ENCODE results near the gene SETD7. TPM values are rescaled to one million over a fixed set of nuclear protein-coding genes. Genes with fewer than 3 reads are reported as not detected.

SETD7 gene
- total RNA-seq, 1 experiment from 2014 or later = 29.6 TPM

DNA sequence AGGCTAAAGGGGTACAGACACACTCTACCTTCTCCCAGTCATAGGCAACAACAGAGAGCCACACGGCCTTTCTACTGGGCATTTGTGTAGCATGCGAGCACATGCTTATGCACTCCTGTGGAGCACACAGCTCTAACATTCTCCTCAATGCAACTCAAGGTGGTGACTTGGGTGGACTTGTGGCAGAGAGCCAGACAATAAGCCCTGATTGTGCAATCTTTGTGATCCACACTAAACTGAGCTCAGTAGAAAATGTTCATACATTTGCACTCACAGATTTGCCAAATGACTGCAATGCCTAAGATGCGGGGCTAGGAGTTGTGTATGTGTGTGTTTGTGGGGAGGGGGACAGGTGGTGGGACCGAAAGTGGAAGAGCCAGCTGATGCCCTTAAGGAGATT is 31.4 kb upstream of the SETD7 start:
- POLR2A ChIA-PET (ENCODE audit: unreplicated experiment) = no interaction called here
- no peaks in the 10 kb centered on the region for H3F3A ChIP-seq (ENCODE audit: low read length, unreplicated experiment)
- no peak overlapping the region for H3K9ac ChIP-seq (ENCODE audit: low read length)
- no peak overlapping the region for H2AFZ ChIP-seq (ENCODE audit: low read length)
- intact Hi-C loops (cut with micrococcal nuclease) = no loop called here
- H3K27me3 ChIP-seq (ENCODE audit: low read length) = no peaks in the 10 kb centered on the region
- H3K36me3 ChIP-seq (ENCODE audit: low read depth, low read length) = no peaks in the 10 kb centered on the region
- no TSS peak for BruUV-seq (replicated peaks)
- no peaks in the 10 kb centered on the region for H3K4me1 ChIP-seq (ENCODE audit: insufficient read depth, low read length)
- ATAC-seq (no peak), DNase-seq (no peak)
- no peak overlapping the region for H3K4me2 ChIP-seq (ENCODE audit: low read length)
- CTCF ChIA-PET = no interaction called here
- no peaks in the 10 kb centered on the region for H3K9me3 ChIP-seq (ENCODE audit: low read length)
- no peak overlapping the region for H3K4me3 ChIP-seq (ENCODE audit: low read length)
- no peak overlapping the region for H3K27ac ChIP-seq (ENCODE audit: low read length)
- no peaks in the 10 kb centered on the region for H3K9me2 ChIP-seq (replicated peaks; ENCODE audit: low read length)
- no peak for TF ChIP-seq EZH2 (IDR thresholded peaks at IDR 0.05; ENCODE audit: low read length, unreplicated experiment)
- no peak for TF ChIP-seq EZH2phosphoT487 (IDR thresholded peaks at IDR 0.05; ENCODE audit: borderline replicate concordance, low read length)
- TF ChIP-seq, protein P1, sequence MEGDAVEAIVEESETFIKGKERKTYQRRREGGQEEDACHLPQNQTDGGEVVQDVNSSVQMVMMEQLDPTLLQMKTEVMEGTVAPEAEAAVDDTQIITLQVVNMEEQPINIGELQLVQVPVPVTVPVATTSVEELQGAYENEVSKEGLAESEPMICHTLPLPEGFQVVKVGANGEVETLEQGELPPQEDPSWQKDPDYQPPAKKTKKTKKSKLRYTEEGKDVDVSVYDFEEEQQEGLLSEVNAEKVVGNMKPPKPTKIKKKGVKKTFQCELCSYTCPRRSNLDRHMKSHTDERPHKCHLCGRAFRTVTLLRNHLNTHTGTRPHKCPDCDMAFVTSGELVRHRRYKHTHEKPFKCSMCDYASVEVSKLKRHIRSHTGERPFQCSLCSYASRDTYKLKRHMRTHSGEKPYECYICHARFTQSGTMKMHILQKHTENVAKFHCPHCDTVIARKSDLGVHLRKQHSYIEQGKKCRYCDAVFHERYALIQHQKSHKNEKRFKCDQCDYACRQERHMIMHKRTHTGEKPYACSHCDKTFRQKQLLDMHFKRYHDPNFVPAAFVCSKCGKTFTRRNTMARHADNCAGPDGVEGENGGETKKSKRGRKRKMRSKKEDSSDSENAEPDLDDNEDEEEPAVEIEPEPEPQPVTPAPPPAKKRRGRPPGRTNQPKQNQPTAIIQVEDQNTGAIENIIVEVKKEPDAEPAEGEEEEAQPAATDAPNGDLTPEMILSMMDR (conservative IDR thresholded peaks at IDR 0.05; ENCODE audit: low read depth, low read length) = no peak
- no peaks in the 10 kb centered on the region for H3K79me2 ChIP-seq (ENCODE audit: low read length)
- H4K20me1 ChIP-seq (ENCODE audit: low read length) = no peaks in the 10 kb centered on the region

DNA sequence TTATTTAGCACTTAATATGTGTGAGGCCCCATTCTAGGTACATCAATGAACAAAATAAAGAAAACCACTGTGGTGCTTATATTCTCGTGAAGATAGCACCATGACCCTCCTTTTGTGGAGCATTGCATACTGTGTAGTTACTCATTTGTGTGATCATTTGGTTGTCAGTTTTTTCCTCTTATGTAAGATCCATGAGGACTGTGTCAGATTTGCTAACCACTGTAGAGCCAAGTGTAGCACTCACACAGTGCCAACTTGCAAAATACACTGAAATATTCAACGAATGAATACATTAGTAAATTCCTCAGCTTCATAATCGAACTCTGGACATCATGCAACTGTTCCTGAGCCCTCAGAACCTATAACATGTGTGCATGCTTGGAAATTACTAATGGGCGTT is 29.5 kb upstream of the SETD7 start:
- Histone ChIP-seq H4K20me1 (ENCODE audit: low read length) (no peaks in the 10 kb centered on the region), H3K36me3 (ENCODE audit: low read depth, low read length) (no peaks in the 10 kb centered on the region), H3K27ac (ENCODE audit: low read length) (no peak overlapping the region), H3F3A (ENCODE audit: low read length, unreplicated experiment) (no peaks in the 10 kb centered on the region), H3K79me2 (ENCODE audit: low read length) (no peaks in the 10 kb centered on the region), H2AFZ (ENCODE audit: low read length) (no peak overlapping the region), H3K4me3 (ENCODE audit: low read length) (no peak overlapping the region), H3K4me2 (ENCODE audit: low read length) (no peak overlapping the region), H3K9me2 (replicated peaks; ENCODE audit: low read length) (no peaks in the 10 kb centered on the region), H3K9me3 (ENCODE audit: low read length) (no peaks in the 10 kb centered on the region), H3K27me3 (ENCODE audit: low read length) (no peaks in the 10 kb centered on the region), H3K9ac (ENCODE audit: low read length) (no peak overlapping the region), H3K4me1 (ENCODE audit: insufficient read depth, low read length) (no peaks in the 10 kb centered on the region)
- TF ChIP-seq EZH2phosphoT487 (IDR thresholded peaks at IDR 0.05; ENCODE audit: borderline replicate concordance, low read length) = no peak
- TF ChIP-seq, protein P1 (conservative IDR thresholded peaks at IDR 0.05; ENCODE audit: low read depth, low read length) = no peak
- no peak for TF ChIP-seq EZH2 (IDR thresholded peaks at IDR 0.05; ENCODE audit: low read length, unreplicated experiment)
- ATAC-seq = no peak
- intact Hi-C loops (cut with micrococcal nuclease) = no loop called here
- ChIA-PET POLR2A (ENCODE audit: unreplicated experiment) (no interaction called here), CTCF (no interaction called here)
- no TSS peak for BruUV-seq (replicated peaks)
- no peak for DNase-seq

DNA sequence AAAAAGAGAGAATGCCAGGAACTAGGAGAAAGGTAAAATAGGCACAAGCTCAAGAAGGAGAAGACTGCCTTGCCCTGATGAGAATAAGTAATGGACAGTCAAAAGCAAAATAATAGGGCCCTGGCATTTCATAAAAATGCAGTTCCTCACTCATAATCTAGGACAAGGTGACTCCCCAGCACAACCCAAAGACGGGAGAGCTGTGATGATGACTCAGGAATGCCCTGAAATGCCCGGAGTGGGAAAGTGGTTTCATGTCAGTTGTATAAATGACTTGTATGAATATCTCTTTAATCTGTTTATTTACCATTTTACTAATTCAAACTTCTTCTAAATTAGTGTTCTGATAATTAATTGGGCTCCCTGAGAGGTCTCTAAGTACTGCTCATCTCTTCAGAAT is 28.8 kb upstream of the SETD7 start:
- H3K4me1 ChIP-seq (ENCODE audit: insufficient read depth, low read length) = no peaks in the 10 kb centered on the region
- no peak for ATAC-seq
- CTCF ChIA-PET = no interaction called here
- H3K9me2 ChIP-seq (replicated peaks; ENCODE audit: low read length) = no peaks in the 10 kb centered on the region
- H4K20me1 ChIP-seq (ENCODE audit: low read length) = no peaks in the 10 kb centered on the region
- H3F3A ChIP-seq (ENCODE audit: low read length, unreplicated experiment) = no peaks in the 10 kb centered on the region
- POLR2A ChIA-PET (ENCODE audit: unreplicated experiment) = no interaction called here
- H2AFZ ChIP-seq (ENCODE audit: low read length) = no peak overlapping the region
- H3K4me3 ChIP-seq (ENCODE audit: low read length) = no peak overlapping the region
- BruUV-seq (replicated peaks) = no TSS peak
- no peaks in the 10 kb centered on the region for H3K27me3 ChIP-seq (ENCODE audit: low read length)
- H3K27ac ChIP-seq (ENCODE audit: low read length) = no peak overlapping the region
- no peaks in the 10 kb centered on the region for H3K79me2 ChIP-seq (ENCODE audit: low read length)
- intact Hi-C loops (cut with micrococcal nuclease) = no loop called here
- DNase-seq = peak; percentile 38
- TF ChIP-seq EZH2phosphoT487 (IDR thresholded peaks at IDR 0.05; ENCODE audit: borderline replicate concordance, low read length) (no peak), EZH2 (IDR thresholded peaks at IDR 0.05; ENCODE audit: low read length, unreplicated experiment) (no peak)
- TF ChIP-seq, protein P1 (conservative IDR thresholded peaks at IDR 0.05; ENCODE audit: low read depth, low read length) = no peak
- H3K9me3 ChIP-seq (ENCODE audit: low read length) = no peaks in the 10 kb centered on the region
- no peaks in the 10 kb centered on the region for H3K36me3 ChIP-seq (ENCODE audit: low read depth, low read length)
- no peak overlapping the region for H3K4me2 ChIP-seq (ENCODE audit: low read length)
- no peak overlapping the region for H3K9ac ChIP-seq (ENCODE audit: low read length)

Measured in PC-3 (cell line).